KOPT-K1 (cell line): ENCODE results near the gene OR52N2.

Experiments used
- H3K27ac ChIP-seq: fragments of 200-600 bp; sonication (generic); 2 replicates; pipeline ENCODE4 v1.5.1; 2016; ENCODE audit warnings: antibody characterized with exemption, mild to moderate bottlenecking, low read depth, low read length; ENCODE audit not compliant: poor library complexity, severe bottlenecking
- H3K36me3 ChIP-seq: fragments of 200-600 bp; sonication (generic); 2 replicates; pipeline ENCODE4 v1.5.1; 2017; ENCODE audit warnings: antibody characterized with exemption, mild to moderate bottlenecking, low read length, moderate library complexity; ENCODE audit not compliant: insufficient read depth
- H3K9me3 ChIP-seq: fragments of 200-600 bp; sonication (generic); 2 replicates; pipeline ENCODE4 v1.5.1; 2017; ENCODE audit warnings: antibody characterized with exemption, low read length, mild to moderate bottlenecking; ENCODE audit not compliant: insufficient read depth, poor library complexity, severe bottlenecking

The OR52N2 gene

DNA sequence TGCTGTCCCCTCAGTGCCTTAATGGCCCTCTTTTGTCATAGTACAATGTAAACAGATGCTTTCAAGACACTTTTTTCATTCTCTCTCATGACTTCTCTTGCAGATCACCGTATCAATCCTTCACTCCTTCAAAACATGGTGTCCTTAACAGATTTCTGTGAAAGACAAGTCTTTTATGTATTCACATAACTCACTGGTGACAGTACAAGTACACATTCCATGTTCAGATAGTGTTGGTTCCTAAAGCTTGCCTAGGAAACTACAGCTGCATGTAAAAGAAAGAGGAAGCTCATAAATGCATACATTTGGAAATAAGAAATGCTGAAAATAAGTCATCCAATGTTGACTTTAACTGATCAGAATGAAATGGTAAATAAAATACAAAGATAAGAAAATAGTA is 38.0 kb downstream of the OR52N2 start:
- no peaks in the 10 kb centered on the region for H3K9me3 ChIP-seq
- H3K36me3 ChIP-seq, result no peaks in the 10 kb centered on the region
- no peak overlapping the region for H3K27ac ChIP-seq

GRCh38 chr11:5847711-5848110 is 39.0 kb downstream of the OR52N2 start:
- Histone ChIP-seq H3K9me3 (no peaks in the 10 kb centered on the region), H3K36me3 (no peaks in the 10 kb centered on the region), H3K27ac (no peak overlapping the region)

DNA sequence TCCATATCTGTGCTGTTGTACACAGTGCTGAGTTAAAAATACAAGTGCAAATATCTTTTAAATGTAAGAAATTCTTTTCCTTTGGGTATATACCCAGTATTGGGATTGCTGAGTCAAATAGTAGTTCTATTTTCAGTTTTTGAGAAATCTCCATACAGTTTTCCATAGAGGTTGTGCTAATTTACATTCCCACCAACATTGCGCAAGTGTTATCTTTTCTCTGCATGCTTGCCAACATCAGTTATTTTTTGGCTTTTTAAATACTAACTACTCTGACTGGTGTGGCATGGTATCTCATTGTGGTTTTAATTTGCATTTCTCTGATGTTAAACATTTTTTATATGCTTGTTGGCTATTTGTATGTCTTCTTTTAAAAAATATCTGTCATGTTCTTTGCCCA is 42.3 kb downstream of the OR52N2 start:
- H3K27ac ChIP-seq, result no peak overlapping the region
- peaks cover 7% of the 10 kb centered on the region for H3K9me3 ChIP-seq
- no peaks in the 10 kb centered on the region for H3K36me3 ChIP-seq

- Histone ChIP-seq H3K36me3 (no peaks in the 10 kb centered on the region), H3K27ac (no peak within 1 kb of the TSS), H3K9me3 (peaks cover 7% of the 10 kb centered on the region)
Measured at GRCh38 chr11:5857590-5857989, 48.9 kb downstream of the OR52N2 start, which contains the start of gene OR52E8. OR52E8 (minus strand) TSS chr11:5857690; CDS start chr11:5857690, 0 bp downstream.

- no peaks in the 10 kb centered on the region for H3K9me3 ChIP-seq
- no peak overlapping the region for H3K27ac ChIP-seq
- no peaks in the 10 kb centered on the region for H3K36me3 ChIP-seq
Measured at GRCh38 chr11:5865826-5866225, 57.1 kb downstream of the OR52N2 start.
